ENCODE measurements around the gene C2CD3.

C2CD3 gene

GRCh38 chr11:74112877-74113276, 57.9 kb downstream of the C2CD3 start:
- H3K27ac ChIP-seq: no peak overlapping the region
- TF ChIP-seq CTCF (conservative IDR thresholded peaks at IDR 0.05): no peak

DNA sequence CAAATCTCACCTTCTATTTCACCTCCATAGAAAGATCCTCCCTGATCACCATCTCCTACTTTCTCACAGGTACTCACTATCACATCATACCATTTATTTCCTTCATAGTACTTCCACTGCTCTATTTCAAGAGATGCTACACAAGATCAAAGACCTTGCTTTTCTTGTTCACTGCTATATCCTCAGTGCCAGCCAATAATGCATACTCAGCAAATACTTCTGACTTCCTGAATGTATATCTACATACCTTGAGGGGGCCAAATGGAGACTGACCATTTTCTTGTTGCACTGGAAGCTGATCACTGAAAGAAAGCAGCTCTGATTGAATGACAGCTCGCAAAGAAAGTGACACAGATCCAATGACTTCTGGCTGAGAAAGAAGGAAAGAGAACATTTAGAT, 64.7 kb downstream of the C2CD3 start:
- no peak overlapping the region for H3K27ac ChIP-seq
- TF ChIP-seq CTCF (conservative IDR thresholded peaks at IDR 0.05): no peak

GRCh38 chr11:74102321-74102720, 68.5 kb downstream of the C2CD3 start:
- H3K27ac ChIP-seq: no peak overlapping the region
- TF ChIP-seq CTCF (conservative IDR thresholded peaks at IDR 0.05): no peak

DNA sequence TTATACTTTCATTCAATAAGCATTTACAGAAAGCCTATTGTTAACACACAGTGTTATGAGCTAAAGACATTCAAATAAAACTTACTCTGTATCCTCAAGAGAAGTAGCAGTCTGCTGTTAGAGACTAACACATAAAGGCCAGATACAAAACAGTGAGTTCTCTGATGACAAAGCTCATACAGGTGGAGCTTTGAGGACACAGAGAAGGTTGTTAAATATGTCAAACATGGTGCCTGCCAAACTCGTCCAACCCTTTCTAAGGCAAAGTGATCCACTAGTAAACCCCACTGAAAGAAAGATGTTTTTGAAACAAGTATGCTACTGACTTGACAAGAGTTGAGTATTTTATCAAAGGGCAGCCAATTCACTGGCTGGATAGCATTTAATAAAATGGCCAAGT, 70.1 kb downstream of the C2CD3 start:
- no peak for TF ChIP-seq CTCF (conservative IDR thresholded peaks at IDR 0.05)
- H3K27ac ChIP-seq: no peak overlapping the region

DNA sequence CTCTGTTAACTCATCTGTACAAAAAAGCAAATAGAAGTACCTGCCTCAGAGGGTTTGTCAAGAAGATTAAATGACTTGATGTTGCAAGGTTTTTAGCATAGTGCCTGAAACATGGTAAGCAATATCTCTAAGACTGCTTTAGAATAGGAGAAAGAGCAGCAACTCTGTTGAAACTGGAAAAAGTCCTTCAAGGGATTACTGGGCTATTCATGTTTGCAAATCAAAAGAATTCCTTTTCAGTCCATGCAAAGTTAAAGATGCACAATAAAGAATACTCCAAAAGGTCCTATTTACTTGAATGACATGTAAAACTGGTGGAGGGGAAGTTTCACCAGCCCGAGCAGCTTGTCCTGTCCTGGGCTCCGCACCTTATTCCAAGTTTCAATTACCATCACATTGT, 70.6 kb downstream of the C2CD3 start:
- no peak for TF ChIP-seq CTCF (conservative IDR thresholded peaks at IDR 0.05)
- H3K27ac ChIP-seq: no peak overlapping the region

GRCh38 chr11:74097686-74098237, 73.0 kb downstream of the C2CD3 start:
- no peak overlapping the region for H3K27ac ChIP-seq
- TF ChIP-seq CTCF (conservative IDR thresholded peaks at IDR 0.05): no peak

- TF ChIP-seq CTCF (conservative IDR thresholded peaks at IDR 0.05): no peak
- H3K27ac ChIP-seq: no peak overlapping the region
These were observed 76.4 kb downstream of the C2CD3 start for GRCh38 chr11:74094393-74094792.
